Skin of body (tissue), 2 donors: ENCODE results near the gene EFHD1. TPM values are rescaled to one million over a fixed set of nuclear protein-coding genes. Genes with fewer than 3 reads are reported as not detected.

Source experiments
- DNase-seq: peaks from one replicate; lab custom pipeline; 2025; lab: John Stamatoyannopoulos, UW
- total RNA-seq: library from RNA; depleted of rRNA; stranded (reverse); fragments of >200 nt; gene quantifications from one replicate; pipeline ENCODE4 v1.2.3, GENCODE V29; 2014

EFHD1 gene
- total RNA-seq = 2.7 TPM

- peak; percentile 51 for DNase-seq
Measured at GRCh38 chr2:232633413-232634205, at the start of gene EFHD1. Gene EFHD1, plus strand, starts transcription at chr2:232633604. Its CDS starts 101 bp downstream, at chr2:232633705.

GRCh38 chr2:232584238-232584637, 49.2 kb upstream of the EFHD1 start:
- DNase-seq = no peak

GRCh38 chr2:232586943-232587505, 46.4 kb upstream of the EFHD1 start:
- no peak for DNase-seq

GRCh38 chr2:232587512-232587911, 45.9 kb upstream of the EFHD1 start:
- DNase-seq = no peak

GRCh38 chr2:232588031-232588430, 45.4 kb upstream of the EFHD1 start:
- DNase-seq = no peak

GRCh38 chr2:232588680-232589585, 44.5 kb upstream of the EFHD1 start:
- no peak for DNase-seq

GRCh38 chr2:232592772-232593395, 40.5 kb upstream of the EFHD1 start:
- DNase-seq = no peak

- DNase-seq = no peak
Measured at GRCh38 chr2:232593982-232594381, 39.4 kb upstream of the EFHD1 start.

- DNase-seq = no peak
Measured at GRCh38 chr2:232597362-232598079, 35.9 kb upstream of the EFHD1 start.

- DNase-seq = no peak
Measured at GRCh38 chr2:232598293-232598692, 35.1 kb upstream of the EFHD1 start.

GRCh38 chr2:232600053-232600773, 33.2 kb upstream of the EFHD1 start:
- no peak for DNase-seq

- no peak for DNase-seq
Measured at GRCh38 chr2:232603283-232603682, 30.1 kb upstream of the EFHD1 start.

- no peak for DNase-seq
Measured at GRCh38 chr2:232604535-232604934, 28.9 kb upstream of the EFHD1 start.

GRCh38 chr2:232607011-232607410, 26.4 kb upstream of the EFHD1 start:
- DNase-seq = no peak

- no peak for DNase-seq
Measured at GRCh38 chr2:232609607-232610006, 23.8 kb upstream of the EFHD1 start.

GRCh38 chr2:232610081-232610480, 23.3 kb upstream of the EFHD1 start:
- DNase-seq = no peak

GRCh38 chr2:232611061-232611460, 22.3 kb upstream of the EFHD1 start:
- no peak for DNase-seq

- DNase-seq = no peak
Measured at GRCh38 chr2:232611559-232612218, 21.7 kb upstream of the EFHD1 start.

GRCh38 chr2:232613538-232614134, 19.8 kb upstream of the EFHD1 start:
- no peak for DNase-seq
